ENCODE results near the gene ADAM11. TPM values are rescaled to one million over a fixed set of nuclear protein-coding genes. Genes with fewer than 3 reads are reported as not detected.

The ADAM11 gene
- total and polyA plus RNA-seq, 9 of the 15 experiments (the other 6 are each of a cell fraction or from before 2014, with no cell fraction given): 0.01 to 0.31 (median 0.14) TPM; not detected in 2

GRCh38 chr17:44775838-44776621 lies 17.2 kb downstream of the ADAM11 start (continued):
- TF ChIP-seq PTTG1 (tag; IDR thresholded peaks at IDR 0.05; ENCODE audit: low read depth) (no peak), NCOA2 (IDR thresholded peaks at IDR 0.05; ENCODE audit: partially characterized antibody in 2 of 2) (no peak)

DNA sequence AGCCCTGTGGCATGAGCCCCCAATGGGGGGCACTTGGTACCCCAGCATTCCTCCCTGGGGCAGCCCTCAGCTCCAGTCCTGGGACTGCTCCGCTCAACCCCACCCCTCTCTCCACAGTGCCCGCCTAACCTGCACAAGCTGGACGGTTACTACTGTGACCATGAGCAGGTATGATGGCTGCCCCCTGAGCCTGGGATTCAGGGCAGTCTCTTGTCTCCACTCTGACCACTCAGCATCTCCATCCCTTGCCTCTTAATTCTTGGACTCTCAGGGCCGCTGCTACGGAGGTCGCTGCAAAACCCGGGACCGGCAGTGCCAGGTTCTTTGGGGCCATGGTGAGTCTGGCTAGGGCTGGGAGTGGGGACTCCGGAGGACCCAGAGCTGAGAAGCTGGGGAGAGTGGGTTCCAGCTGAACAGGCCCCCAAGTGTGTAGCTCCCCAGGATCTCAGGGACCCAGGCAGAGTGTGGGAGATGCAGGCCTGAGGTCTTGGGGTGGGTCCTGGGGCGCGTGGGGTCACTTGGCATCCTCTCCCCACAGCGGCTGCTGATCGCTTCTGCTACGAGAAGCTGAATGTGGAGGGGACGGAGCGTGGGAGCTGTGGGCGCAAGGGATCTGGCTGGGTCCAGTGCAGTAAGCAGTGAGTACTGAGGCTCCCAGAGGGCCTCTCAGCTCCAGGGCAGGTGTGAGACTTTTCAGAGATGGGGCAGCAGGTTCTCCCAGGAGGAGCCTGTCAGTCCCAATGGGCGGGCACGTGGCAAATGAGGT lies 18.0 kb downstream of the ADAM11 start:
- no peak overlapping the region for H3K4me2 ChIP-seq (ENCODE audit: insufficient read depth, low read length)
- no peak for FAIRE-seq
- POLR2A ChIA-PET: interaction anchor here (0.6 to 1.3 kb wide), 5 partner anchors 13 to 342 kb away, joined by 3 to 5 read pairs (median 3); no protein-coding TSS in a partner anchor
- TF ChIP-seq HINFP (tag; conservative IDR thresholded peaks at IDR 0.05; ENCODE audit: low read depth): no peak
- no peak for TF ChIP-seq ZFPM2 (CRISPR knock-in tag; IDR thresholded peaks at IDR 0.05)
- TF ChIP-seq SNAPC5 (CRISPR knock-in tag; IDR thresholded peaks at IDR 0.05): no peak
- TF ChIP-seq HLTF (IDR thresholded peaks at IDR 0.05): no peak
- no peak for TF ChIP-seq ZNF407 (IDR thresholded peaks at IDR 0.05; ENCODE audit: low read depth)
- TF ChIP-seq GATAD2A (IDR thresholded peaks at IDR 0.05): no peak

More for the DNA sequence above, 18.0 kb downstream of the ADAM11 start:
- Histone ChIP-seq H3K27ac (ENCODE audit: extremely low read depth, low read depth, low read length) (no peak overlapping the region), H3K36me3 (ENCODE audit: control insufficient read depth, insufficient read depth, low read length) (no peaks in the 10 kb centered on the region), H2AFZ (ENCODE audit: low read depth, low read length) (no peak overlapping the region), H3K4me1 (replicated peaks in 1 of 2; ENCODE audit: control insufficient read depth in 2 of 2, insufficient read depth in 2 of 2, low read length in 2 of 2) (peaks cover 10 to 69% of the 10 kb centered on the region in 2 experiments; a peak in 4 of 5 replicates), H3K4me3 (no peak overlapping the region), H4K20me1 (replicated peaks; ENCODE audit: control insufficient read depth, insufficient read depth, low read length) (peaks cover 5% of the 10 kb centered on the region), H3K79me2 (ENCODE audit: control insufficient read depth, insufficient read depth, low read length) (no peaks in the 10 kb centered on the region), H3K9ac (ENCODE audit: insufficient read depth in 1 of 2, low read depth in 2 of 2, low read length in 2 of 2) (no peak overlapping the region), H3K9me1 (ENCODE audit: control insufficient read depth, insufficient read depth, low read length) (no peaks in the 10 kb centered on the region), H3K27me3 (ENCODE audit: control insufficient read depth in 2 of 2, insufficient read depth in 2 of 2, low read length in 2 of 2) (peaks cover 6 to 36% of the 10 kb centered on the region in 2 experiments; a peak in 4 of 5 replicates), H3K9me3 (replicated peaks; ENCODE audit: control insufficient read depth, insufficient read depth, low read depth, low read length) (no peaks in the 10 kb centered on the region)
- no peak for ATAC-seq
- in situ Hi-C loops (cut with MboI) (loop anchor here (10.0 kb wide), 1 partner anchor 238 kb away; no protein-coding TSS in a partner anchor), intact Hi-C loops (cut with micrococcal nuclease) (loop anchor here (5.0 to 10.0 kb wide), 4 partner anchors 65 to 355 kb away; partner anchors contain the start of gene PLCD3)
- no peak for DNase-seq (ENCODE audit: extremely low read depth in 1 of 4, low spot score in 3 of 4)
- BruUV-seq (replicated peaks): no TSS peak
- CTCF ChIA-PET (ENCODE audit: low intra/inter-chr PET ratio): interaction anchor here (1.6 kb wide), 1 partner anchor 322 kb away, joined by 6 read pairs; no protein-coding TSS in a partner anchor
- WGBS (ENCODE audit: insufficient coverage, low coverage, missing lambda C conversion rate): 22% methylated on average over 16 of the region's 19 CpGs
